ENCODE measurements around the gene ESRRG. TPM values are rescaled to one million over a fixed set of nuclear protein-coding genes. Genes with fewer than 3 reads are reported as not detected.
"Not testable (repeated sequence)": the region's sequence is repeated elsewhere in the genome, so short reads cannot be mapped to it uniquely, and the experiment has no call there.

The ESRRG gene
- total RNA-seq, 4 donors from 2014 or later: 0.13 to 0.76 (median 0.24) TPM

DNA sequence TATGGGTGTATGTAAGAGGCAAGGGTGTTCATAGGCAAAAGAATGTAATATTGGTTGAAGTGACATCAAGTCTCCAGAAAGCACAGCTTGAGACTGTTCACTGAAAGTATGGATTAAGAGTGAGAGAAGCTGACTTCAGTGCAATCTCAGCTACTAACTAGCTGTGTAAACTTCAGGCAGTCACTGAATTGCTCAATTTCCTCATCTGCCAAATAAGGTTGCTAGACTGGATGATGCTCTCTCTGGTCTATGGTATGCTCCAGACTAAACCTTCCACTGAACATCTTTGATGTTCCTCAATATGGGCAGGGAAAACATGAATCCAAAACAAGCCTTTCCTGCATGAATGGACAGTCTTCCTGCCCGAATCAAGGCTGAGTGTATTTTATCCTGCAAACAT, 188.2 kb downstream of the ESRRG start:
- DNase-seq: no peak
- Histone ChIP-seq H3K9me3 (no peaks in the 10 kb centered on the region), H3K4me3 (no peak overlapping the region), H3K27ac (no peak overlapping the region), H3K4me1 (peaks cover 0 to 12% (median 0%) of the 10 kb centered on the region in 3 donors), H3K27me3 (no peaks in the 10 kb centered on the region), H3K36me3 (no peaks in the 10 kb centered on the region)
- no peak for TF ChIP-seq POLR2A (IDR thresholded peaks at IDR 0.05)
- TF ChIP-seq, protein P1, sequence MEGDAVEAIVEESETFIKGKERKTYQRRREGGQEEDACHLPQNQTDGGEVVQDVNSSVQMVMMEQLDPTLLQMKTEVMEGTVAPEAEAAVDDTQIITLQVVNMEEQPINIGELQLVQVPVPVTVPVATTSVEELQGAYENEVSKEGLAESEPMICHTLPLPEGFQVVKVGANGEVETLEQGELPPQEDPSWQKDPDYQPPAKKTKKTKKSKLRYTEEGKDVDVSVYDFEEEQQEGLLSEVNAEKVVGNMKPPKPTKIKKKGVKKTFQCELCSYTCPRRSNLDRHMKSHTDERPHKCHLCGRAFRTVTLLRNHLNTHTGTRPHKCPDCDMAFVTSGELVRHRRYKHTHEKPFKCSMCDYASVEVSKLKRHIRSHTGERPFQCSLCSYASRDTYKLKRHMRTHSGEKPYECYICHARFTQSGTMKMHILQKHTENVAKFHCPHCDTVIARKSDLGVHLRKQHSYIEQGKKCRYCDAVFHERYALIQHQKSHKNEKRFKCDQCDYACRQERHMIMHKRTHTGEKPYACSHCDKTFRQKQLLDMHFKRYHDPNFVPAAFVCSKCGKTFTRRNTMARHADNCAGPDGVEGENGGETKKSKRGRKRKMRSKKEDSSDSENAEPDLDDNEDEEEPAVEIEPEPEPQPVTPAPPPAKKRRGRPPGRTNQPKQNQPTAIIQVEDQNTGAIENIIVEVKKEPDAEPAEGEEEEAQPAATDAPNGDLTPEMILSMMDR (IDR thresholded peaks at IDR 0.05): no peak
- 57 to 71% methylated on average over 1 of the region's 1 CpG for whole genome bisulfite sequencing, 2 donors
- intact Hi-C loops (cut with DNase I): no loop called here

GRCh38 chr1:216533776-216534175, 189.5 kb downstream of the ESRRG start:
- H3K36me3 ChIP-seq: no peaks in the 10 kb centered on the region
- TF ChIP-seq, protein P1 (IDR thresholded peaks at IDR 0.05): no peak
- TF ChIP-seq POLR2A (IDR thresholded peaks at IDR 0.05): no peak
- WGBS, 2 donors: 85 to 87% methylated on average over 4 of the region's 4 CpGs

DNA sequence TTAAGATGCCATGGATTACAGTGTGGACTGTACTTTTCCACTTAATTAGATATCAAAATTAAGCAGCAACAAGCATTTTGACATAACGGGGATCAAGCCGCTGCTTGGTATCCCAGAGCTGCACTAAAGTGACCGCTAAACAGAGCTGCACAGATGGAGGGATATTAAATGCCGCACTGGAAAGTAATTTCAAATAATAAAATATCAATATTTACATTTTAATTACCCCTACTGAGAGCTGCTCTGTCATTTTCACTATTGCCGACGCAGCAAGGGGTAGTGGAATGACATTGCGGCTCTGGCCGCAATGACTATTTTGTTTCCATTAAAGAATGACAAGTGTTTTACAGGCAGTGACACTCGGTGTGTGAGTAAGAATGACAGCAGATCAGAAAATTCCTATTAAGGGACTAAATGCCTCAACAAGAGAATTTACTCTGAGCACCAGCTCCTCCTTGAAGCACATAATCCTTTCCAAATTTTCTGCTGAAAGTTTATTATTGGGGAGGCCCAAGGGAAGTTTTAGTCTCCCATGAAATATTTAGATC, 190.9 kb downstream of the ESRRG start:
- no peaks in the 10 kb centered on the region for H3K9me3 ChIP-seq
- no peaks in the 10 kb centered on the region for H3K36me3 ChIP-seq
- peak overlapping the region in 1 of 4 donors; percentile 46 for H3K4me3 ChIP-seq
- WGBS, 2 donors: 94 to 96% methylated on average over 9 of the region's 9 CpGs
- DNase-seq: no peak
- H3K27ac ChIP-seq: no peak overlapping the region
- intact Hi-C loops (cut with DNase I): no loop called here
- peaks cover 0 to 25% (median 0%) of the 10 kb centered on the region in 3 donors for H3K4me1 ChIP-seq
- H3K27me3 ChIP-seq: no peaks in the 10 kb centered on the region
- TF ChIP-seq, protein P1 (IDR thresholded peaks at IDR 0.05): no peak
- no peak for TF ChIP-seq POLR2A (IDR thresholded peaks at IDR 0.05)

More at GRCh38 chr1:216533776-216534175, 189.5 kb downstream of the ESRRG start:
- intact Hi-C loops (cut with DNase I): no loop called here
- Histone ChIP-seq H3K27me3 (no peaks in the 10 kb centered on the region), H3K4me1 (peaks cover 0 to 20% (median 0%) of the 10 kb centered on the region in 3 donors), H3K27ac (no peak overlapping the region), H3K9me3 (no peaks in the 10 kb centered on the region), H3K4me3 (no peak overlapping the region)
- DNase-seq: no peak

DNA sequence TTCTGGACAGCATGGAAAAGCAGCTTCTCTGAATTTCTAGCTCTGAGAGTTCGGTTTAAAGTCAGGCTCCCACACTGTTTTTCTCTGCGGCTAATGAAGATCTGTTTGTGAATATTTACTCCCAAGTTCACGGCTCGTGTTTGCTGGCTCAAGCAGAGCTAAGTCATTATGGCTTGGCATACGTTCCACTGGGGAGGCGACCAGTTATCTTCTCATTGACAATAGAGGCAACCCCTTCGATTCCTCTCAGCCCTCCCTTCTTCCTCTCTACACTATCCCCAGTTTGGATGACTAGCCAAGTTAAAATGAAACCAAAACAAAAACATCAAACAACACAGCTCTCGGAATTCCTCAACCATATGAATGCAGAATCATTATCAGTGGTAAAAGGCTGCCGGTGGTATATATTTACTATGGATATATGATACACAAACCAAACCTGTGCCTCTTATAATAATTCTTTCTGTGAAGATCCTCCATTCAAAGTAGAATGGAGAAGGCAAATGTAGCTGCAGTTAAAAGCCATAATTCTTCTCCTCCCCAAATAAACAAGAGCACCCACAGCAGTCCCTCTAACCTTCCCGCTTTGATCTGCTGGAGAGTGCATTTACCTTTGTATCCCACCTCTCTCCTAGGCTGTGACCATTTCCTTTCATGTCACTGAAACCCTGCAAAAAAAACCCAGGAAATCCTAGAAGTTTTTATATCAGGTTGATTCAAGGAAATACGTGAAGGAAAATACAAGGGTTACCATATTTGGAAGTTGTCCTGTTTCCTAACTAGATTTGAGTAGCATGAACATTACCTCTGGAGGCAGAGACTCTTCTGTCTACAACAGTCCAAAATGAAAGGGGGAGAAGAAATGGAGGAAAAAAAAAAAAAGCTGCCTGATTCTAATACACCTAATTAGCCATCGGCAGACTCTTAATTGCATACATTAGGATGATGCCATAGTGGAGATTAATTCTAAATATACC, 191.7 kb downstream of the ESRRG start:
- TF ChIP-seq, protein P1 (IDR thresholded peaks at IDR 0.05): no peak
- no peak for TF ChIP-seq POLR2A (IDR thresholded peaks at IDR 0.05)
- Histone ChIP-seq H3K9me3 (no peaks in the 10 kb centered on the region), H3K27ac (peak overlapping the region in 3 of 4 donors; percentile 22 to 60 (median 51)), H3K27me3 (no peaks in the 10 kb centered on the region), H3K4me1 (peaks cover 0 to 25% (median 0%) of the 10 kb centered on the region in 3 donors), H3K4me3 (peak overlapping the region; percentile 31 to 61 (median 42)), H3K36me3 (no peaks in the 10 kb centered on the region)
- WGBS, 2 donors: 22 to 27% methylated on average over 12 of the region's 12 CpGs
- intact Hi-C loops (cut with DNase I): no loop called here
- DNase-seq: no peak

- H3K4me3 ChIP-seq; H3K36me3 ChIP-seq; H3K27ac ChIP-seq; DNase-seq; H3K9me3 ChIP-seq; H3K27me3 ChIP-seq; intact Hi-C loops (cut with DNase I): not testable (repeated sequence)
- WGBS, 2 donors: 62 to 77% methylated on average over 2 to 3 of the region's 3 CpGs
- peaks cover 0 to 25% (median 0%) of the 10 kb centered on the region in 3 donors for H3K4me1 ChIP-seq
Measured at GRCh38 chr1:216529851-216530250, 193.4 kb downstream of the ESRRG start.

All from esophagus squamous epithelium (tissue), 5 donors.